CD4-positive, CD25-positive, alpha-beta regulatory T cell (primary cell): Measurements from ENCODE around the gene CACNA1G. TPM values are rescaled to one million over a fixed set of nuclear protein-coding genes. Genes with fewer than 3 reads are reported as not detected.

Experiments used
- ATAC-seq, 2 donors: fragments of 150-1000 bp; cut with Tn5 transposase; one replicate each; pipeline ENCODE4 v1.10.0; 2021; ENCODE audit warnings: low read depth in 2 of 2, moderate number of reproducible peaks in 2 of 2, moderate library complexity in 1 of 2
- DNase-seq, 3 donors: peaks; one replicate each; pipeline versions ENCODE4 v3.0.0 to v3.0.0-alpha.2; 2012 to 2022; ENCODE audit warnings: mixed read lengths in 1 of 3
- H3K27ac ChIP-seq: one replicate; pipeline ENCODE4 v1.7.0; 2013; ENCODE audit warnings: mild to moderate bottlenecking, low read length; ENCODE audit not compliant: insufficient read depth, poor library complexity, severe bottlenecking
- H3K27me3 ChIP-seq: one replicate; pipeline ENCODE4 v1.7.0; 2013; ENCODE audit warnings: low read length; ENCODE audit not compliant: control insufficient read depth, insufficient read depth
- H3K36me3 ChIP-seq: one replicate; pipeline ENCODE4 v1.7.0; 2013; ENCODE audit warnings: mild to moderate bottlenecking, low read length, moderate library complexity; ENCODE audit not compliant: control insufficient read depth, insufficient read depth
- H3K4me1 ChIP-seq: 2 replicates; pipeline ENCODE4 v1.7.0; 2013; ENCODE audit warnings: mild to moderate bottlenecking, low read length; ENCODE audit not compliant: insufficient read depth, control insufficient read depth, poor library complexity, severe bottlenecking
- H3K4me3 ChIP-seq: one replicate; pipeline ENCODE4 v1.7.0; 2013; ENCODE audit warnings: low read depth, mild to moderate bottlenecking, low read length, moderate library complexity
- H3K9me3 ChIP-seq, 2 experiments: 1 replicate in 1 of 2; 2 replicates in 1 of 2; pipeline ENCODE4 v1.7.0; 2013; ENCODE audit warnings: low read length in 2 of 2, mild to moderate bottlenecking in 1 of 2, moderate library complexity in 1 of 2; ENCODE audit not compliant: control insufficient read depth in 2 of 2
- H3K27ac Mint-ChIP-seq, 3 donors: one replicate each; pipeline ENCODE4 v1.8.0; 2020 to 2022; ENCODE audit warnings: mild to moderate bottlenecking in 3 of 3, mixed read lengths in 3 of 3, moderate library complexity in 2 of 3
- H3K27me3 Mint-ChIP-seq: one replicate; pipeline ENCODE4 v1.8.0; 2022; ENCODE audit warnings: mild to moderate bottlenecking, mixed read lengths
- H3K36me3 Mint-ChIP-seq: one replicate; pipeline ENCODE4 v1.8.0; 2020; ENCODE audit warnings: mixed read lengths
- H3K4me1 Mint-ChIP-seq, 4 donors: one replicate each; pipeline ENCODE4 v1.8.0; 2020 to 2022; ENCODE audit warnings: mixed read lengths in 4 of 4, mild to moderate bottlenecking in 1 of 4
- H3K4me3 Mint-ChIP-seq, 4 donors: one replicate each; pipeline ENCODE4 v1.8.0; 2020 to 2022; ENCODE audit warnings: mild to moderate bottlenecking in 4 of 4, mixed read lengths in 4 of 4, moderate library complexity in 3 of 4
- H3K9me3 Mint-ChIP-seq, 7 donors: one replicate each; pipeline ENCODE4 v1.8.0; 2020 to 2022; ENCODE audit warnings: mixed read lengths in 7 of 7, mild to moderate bottlenecking in 3 of 7, moderate library complexity in 2 of 7
- polyA plus RNA-seq, 4 donors: library from polyadenylated mRNA; unstranded; fragments of 300-500 nt; fragmentation: Illumina TruSeq; gene quantifications; one replicate each; pipeline ENCODE4 v1.2.3, GENCODE V29; 2021
- total RNA-seq: library from RNA; stranded (reverse); gene quantifications from one replicate; pipeline ENCODE4 v1.2.3, GENCODE V29; 2022

CACNA1G gene
- total and polyA plus RNA-seq, 5 donors from 2014 or later, result 0.05 TPM; not detected in 4

DNA sequence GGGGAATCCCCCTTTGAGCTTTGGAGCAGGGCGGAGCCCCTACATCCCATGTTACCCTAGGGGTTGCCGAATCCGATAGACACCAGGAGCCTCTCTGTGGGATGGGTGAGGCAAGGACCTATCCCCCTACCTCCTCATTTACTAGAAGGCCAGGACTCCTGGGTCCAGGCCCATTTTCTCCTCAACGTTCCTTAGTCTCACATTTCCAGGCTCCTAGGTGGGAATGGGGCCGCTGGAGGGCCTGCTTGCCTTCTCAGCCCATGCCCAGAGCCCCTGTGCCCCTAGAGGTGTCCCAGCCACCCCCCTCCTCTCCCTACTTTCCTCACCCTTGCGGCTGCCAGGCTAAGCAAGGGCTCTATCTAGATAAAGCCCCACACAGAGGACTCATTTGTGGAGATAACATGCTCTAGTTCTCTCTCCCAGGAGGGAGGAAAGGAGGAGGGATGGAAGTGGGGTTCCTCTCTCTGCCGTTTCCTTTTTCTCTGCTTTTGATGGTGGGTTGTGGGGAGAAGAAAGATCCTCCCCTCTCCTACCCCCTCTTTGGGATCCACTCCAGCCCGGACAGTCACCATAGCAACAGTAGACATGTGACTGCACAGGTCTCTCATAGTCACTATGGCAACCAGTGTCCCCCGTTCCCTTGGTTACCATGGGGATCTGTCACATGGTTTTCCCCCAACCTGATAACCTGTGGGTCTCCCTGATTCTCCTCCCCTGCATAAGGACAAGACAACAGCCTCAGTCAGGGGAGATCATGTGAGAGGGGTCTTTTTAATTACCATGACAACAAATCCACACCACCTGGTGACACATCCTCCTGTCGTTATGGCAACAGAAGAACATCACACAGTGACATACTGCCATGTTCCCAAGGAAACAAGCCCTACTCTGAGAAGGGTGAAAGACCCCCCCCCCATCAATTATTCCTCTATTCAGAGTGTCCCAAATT, 5.2 kb downstream of the CACNA1G start:
- DNase-seq, result peak in 1 of 3 donors; percentile 19
- peaks cover 20% of the 10 kb centered on the region for H3K4me1 ChIP-seq
- H3K36me3 ChIP-seq, result no peaks in the 10 kb centered on the region
- Mint-ChIP-seq H3K27ac (peak overlapping the region in 1 of 3 donors; percentile 44), H3K36me3 (no peaks in the 10 kb centered on the region), H3K9me3 (no peaks in the 10 kb centered on the region), H3K4me3 (peak overlapping the region in 1 of 4 donors; percentile 11), H3K27me3 (peaks cover 55% of the 10 kb centered on the region), H3K4me1 (peaks cover 0 to 14% (median 10%) of the 10 kb centered on the region in 4 donors)
- H3K9me3 ChIP-seq, result no peaks in the 10 kb centered on the region
- H3K27me3 ChIP-seq, result peaks cover 24% of the 10 kb centered on the region
- H3K4me3 ChIP-seq, result no peak overlapping the region
- ATAC-seq, result peak in 1 of 2 donors; percentile 5
- no peak overlapping the region for H3K27ac ChIP-seq

DNA sequence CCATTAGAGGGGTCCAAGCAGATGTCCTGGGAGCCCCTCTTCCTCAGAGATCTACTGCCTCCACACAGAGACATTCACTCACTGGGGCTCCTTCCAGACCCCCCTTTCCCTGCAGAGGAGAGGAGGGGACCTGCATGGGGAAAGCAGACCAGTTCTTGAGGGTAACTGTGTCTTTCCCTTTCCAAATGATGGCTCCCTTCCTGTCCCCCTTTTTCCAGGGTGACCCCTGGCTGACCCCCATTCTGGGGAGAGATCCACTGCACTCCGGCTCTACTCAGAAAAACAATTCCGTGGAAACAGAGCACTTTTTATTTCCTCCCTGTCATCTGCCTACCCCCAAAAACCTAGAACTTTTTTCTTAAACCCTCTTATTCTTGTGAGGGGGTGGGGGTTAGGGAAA, 6.4 kb downstream of the CACNA1G start:
- H3K27ac Mint-ChIP-seq, result no peak overlapping the region
- H3K9me3 Mint-ChIP-seq, result no peaks in the 10 kb centered on the region
- no peaks in the 10 kb centered on the region for H3K36me3 ChIP-seq
- DNase-seq (no peak), ATAC-seq (no peak)
- no peaks in the 10 kb centered on the region for H3K9me3 ChIP-seq
- no peak overlapping the region for H3K27ac ChIP-seq
- H3K27me3 Mint-ChIP-seq, result peaks cover 55% of the 10 kb centered on the region
- peaks cover 24% of the 10 kb centered on the region for H3K27me3 ChIP-seq
- H3K36me3 Mint-ChIP-seq, result no peaks in the 10 kb centered on the region
- peaks cover 0 to 14% (median 10%) of the 10 kb centered on the region in 4 donors for H3K4me1 Mint-ChIP-seq
- peaks cover 8% of the 10 kb centered on the region for H3K4me1 ChIP-seq
- no peak overlapping the region for H3K4me3 ChIP-seq
- H3K4me3 Mint-ChIP-seq, result peak overlapping the region in 1 of 4 donors; percentile 37

DNA sequence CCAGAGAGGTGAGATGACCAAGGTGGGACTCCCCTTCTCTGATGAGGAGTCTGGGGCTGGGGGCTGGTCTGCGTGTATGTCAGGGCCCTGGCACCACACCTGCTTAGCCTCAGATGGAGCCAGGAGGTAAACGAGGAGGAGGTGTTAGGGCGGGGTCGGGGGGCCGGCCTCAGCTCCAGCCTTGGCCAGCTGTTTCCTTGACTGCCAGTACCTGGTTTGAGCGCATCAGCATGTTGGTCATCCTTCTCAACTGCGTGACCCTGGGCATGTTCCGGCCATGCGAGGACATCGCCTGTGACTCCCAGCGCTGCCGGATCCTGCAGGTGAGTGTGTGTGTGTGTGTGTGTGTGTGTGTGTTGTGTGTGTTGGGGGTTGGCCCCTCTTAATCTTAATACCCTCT, 8.1 kb downstream of the CACNA1G start:
- ATAC-seq (no peak), DNase-seq (no peak)
- H3K4me3 ChIP-seq, result no peak overlapping the region
- Mint-ChIP-seq H3K9me3 (no peaks in the 10 kb centered on the region), H3K27me3 (peaks cover 37% of the 10 kb centered on the region), H3K4me3 (no peak overlapping the region), H3K36me3 (no peaks in the 10 kb centered on the region), H3K4me1 (peaks cover 0 to 8% (median 5%) of the 10 kb centered on the region in 4 donors), H3K27ac (no peak overlapping the region)
- H3K36me3 ChIP-seq, result no peaks in the 10 kb centered on the region
- no peaks in the 10 kb centered on the region for H3K9me3 ChIP-seq
- H3K27me3 ChIP-seq, result peaks cover 12% of the 10 kb centered on the region
- H3K27ac ChIP-seq, result no peak overlapping the region
- H3K4me1 ChIP-seq, result peaks cover 3% of the 10 kb centered on the region

DNA sequence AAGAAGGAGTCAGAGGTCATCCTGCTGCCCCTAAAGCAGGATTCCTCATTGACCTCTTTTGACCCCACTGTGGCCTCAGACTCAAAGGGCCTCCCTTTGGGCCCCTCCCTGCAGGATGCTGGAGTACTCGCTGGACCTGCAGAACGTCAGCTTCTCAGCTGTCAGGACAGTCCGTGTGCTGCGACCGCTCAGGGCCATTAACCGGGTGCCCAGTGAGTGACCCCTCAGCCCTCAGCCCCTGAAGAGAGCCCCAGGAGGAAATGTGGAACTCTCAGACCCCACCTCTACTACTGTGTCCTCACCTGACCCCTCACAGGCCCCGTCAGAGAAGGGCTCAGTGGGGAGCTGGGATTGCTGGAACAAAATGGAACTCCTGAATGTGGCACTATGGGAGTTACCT, 9.1 kb downstream of the CACNA1G start:
- peaks cover 3% of the 10 kb centered on the region for H3K4me1 ChIP-seq
- no peak overlapping the region for H3K27ac ChIP-seq
- H3K9me3 Mint-ChIP-seq, result no peaks in the 10 kb centered on the region
- H3K9me3 ChIP-seq, result no peaks in the 10 kb centered on the region
- peaks cover 28% of the 10 kb centered on the region for H3K27me3 Mint-ChIP-seq
- DNase-seq, result no peak
- ATAC-seq, result no peak
- peaks cover 12% of the 10 kb centered on the region for H3K27me3 ChIP-seq
- H3K36me3 ChIP-seq, result no peaks in the 10 kb centered on the region
- no peak overlapping the region for H3K4me3 Mint-ChIP-seq
- no peaks in the 10 kb centered on the region for H3K36me3 Mint-ChIP-seq
- no peak overlapping the region for H3K27ac Mint-ChIP-seq
- H3K4me3 ChIP-seq, result no peak overlapping the region
- H3K4me1 Mint-ChIP-seq, result peaks cover 0 to 8% (median 5%) of the 10 kb centered on the region in 4 donors

DNA sequence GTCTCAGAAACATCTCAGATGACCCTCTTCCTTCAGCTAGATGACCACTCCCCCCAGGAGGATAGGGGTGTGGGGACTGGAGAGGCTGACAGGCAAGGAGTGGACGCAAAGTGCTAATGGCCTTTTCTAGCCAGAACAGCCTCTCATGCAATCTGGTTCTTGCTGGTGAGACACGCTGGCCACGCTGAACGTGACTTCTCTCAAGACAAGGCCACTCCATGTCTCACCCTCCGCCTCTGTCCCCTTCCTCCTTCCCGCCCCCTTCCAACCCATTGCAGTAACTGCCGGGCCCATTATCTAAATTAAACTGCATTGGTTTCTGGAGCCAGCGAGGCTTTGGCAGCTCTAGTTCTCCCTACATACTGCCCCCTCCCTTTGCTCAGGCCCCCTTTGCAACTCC, 9.5 kb downstream of the CACNA1G start:
- no peak overlapping the region for H3K4me3 ChIP-seq
- Mint-ChIP-seq H3K27me3 (peaks cover 23% of the 10 kb centered on the region), H3K27ac (no peak overlapping the region), H3K4me3 (no peak overlapping the region), H3K36me3 (no peaks in the 10 kb centered on the region), H3K4me1 (peaks cover 0 to 6% (median 5%) of the 10 kb centered on the region in 4 donors), H3K9me3 (no peaks in the 10 kb centered on the region)
- peaks cover 12% of the 10 kb centered on the region for H3K27me3 ChIP-seq
- H3K4me1 ChIP-seq, result peaks cover 3% of the 10 kb centered on the region
- no peak overlapping the region for H3K27ac ChIP-seq
- no peaks in the 10 kb centered on the region for H3K9me3 ChIP-seq
- DNase-seq (no peak), ATAC-seq (no peak)
- no peaks in the 10 kb centered on the region for H3K36me3 ChIP-seq

DNA sequence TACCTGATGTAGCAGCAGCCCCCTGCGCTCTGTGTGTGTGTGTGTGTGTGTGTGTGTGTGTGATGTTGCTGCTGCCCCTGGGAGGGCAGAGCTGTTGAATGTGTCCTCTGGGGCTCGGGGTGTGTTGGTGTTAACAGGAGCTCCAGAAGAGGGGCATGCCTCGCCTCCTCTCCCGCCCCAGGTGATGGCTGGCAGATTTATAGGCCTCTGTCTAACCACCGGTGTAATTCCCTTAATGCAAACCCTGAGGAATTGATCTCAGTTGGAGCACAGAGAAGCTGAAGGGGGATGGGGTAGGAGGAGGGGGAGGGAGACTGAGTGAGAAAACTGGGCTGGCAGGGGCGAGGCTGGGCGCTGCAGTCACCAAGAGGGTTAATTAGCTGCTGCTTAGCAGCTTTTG, 10.0 kb downstream of the CACNA1G start:
- Histone ChIP-seq H3K9me3 (no peaks in the 10 kb centered on the region), H3K4me3 (no peak overlapping the region), H3K27me3 (peaks cover 12% of the 10 kb centered on the region), H3K36me3 (no peaks in the 10 kb centered on the region), H3K4me1 (no peaks in the 10 kb centered on the region), H3K27ac (no peak overlapping the region)
- Mint-ChIP-seq H3K4me1 (peaks cover 0 to 5% (median 4%) of the 10 kb centered on the region in 4 donors), H3K9me3 (no peaks in the 10 kb centered on the region), H3K36me3 (no peaks in the 10 kb centered on the region), H3K4me3 (no peak overlapping the region), H3K27ac (no peak overlapping the region), H3K27me3 (peaks cover 20% of the 10 kb centered on the region)
- ATAC-seq (no peak), DNase-seq (no peak)

DNA sequence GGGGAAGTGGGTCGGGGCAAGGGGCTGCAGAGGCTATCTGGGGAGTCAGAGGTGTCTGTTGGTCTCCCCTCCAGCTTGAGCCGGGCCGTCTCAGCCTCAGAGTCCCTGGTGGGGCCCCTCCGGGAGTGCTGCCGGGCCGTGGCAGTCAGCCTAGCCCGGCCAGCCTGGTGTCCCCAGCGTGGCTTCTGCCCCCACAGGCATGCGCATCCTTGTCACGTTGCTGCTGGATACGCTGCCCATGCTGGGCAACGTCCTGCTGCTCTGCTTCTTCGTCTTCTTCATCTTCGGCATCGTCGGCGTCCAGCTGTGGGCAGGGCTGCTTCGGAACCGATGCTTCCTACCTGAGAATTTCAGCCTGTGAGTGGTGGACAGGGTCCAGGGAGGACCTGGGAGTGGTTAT, 11.2 kb downstream of the CACNA1G start:
- ATAC-seq, result no peak
- Histone ChIP-seq H3K27ac (no peak overlapping the region), H3K4me3 (no peak overlapping the region), H3K4me1 (no peaks in the 10 kb centered on the region), H3K27me3 (peaks cover 3% of the 10 kb centered on the region), H3K9me3 (no peaks in the 10 kb centered on the region), H3K36me3 (no peaks in the 10 kb centered on the region)
- Mint-ChIP-seq H3K36me3 (no peaks in the 10 kb centered on the region), H3K27me3 (peaks cover 9% of the 10 kb centered on the region), H3K4me1 (no peaks in the 10 kb centered on the region), H3K4me3 (no peak overlapping the region), H3K9me3 (no peaks in the 10 kb centered on the region), H3K27ac (peak overlapping the region in 1 of 3 donors; percentile 63)
- DNase-seq, result no peak

DNA sequence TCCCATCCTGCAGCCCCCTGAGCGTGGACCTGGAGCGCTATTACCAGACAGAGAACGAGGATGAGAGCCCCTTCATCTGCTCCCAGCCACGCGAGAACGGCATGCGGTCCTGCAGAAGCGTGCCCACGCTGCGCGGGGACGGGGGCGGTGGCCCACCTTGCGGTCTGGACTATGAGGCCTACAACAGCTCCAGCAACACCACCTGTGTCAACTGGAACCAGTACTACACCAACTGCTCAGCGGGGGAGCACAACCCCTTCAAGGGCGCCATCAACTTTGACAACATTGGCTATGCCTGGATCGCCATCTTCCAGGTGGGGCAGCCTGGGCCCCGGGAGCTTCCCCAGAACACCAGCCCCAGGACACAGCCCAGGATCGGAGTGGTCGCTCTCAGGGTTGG, 12.0 kb downstream of the CACNA1G start:
- Mint-ChIP-seq H3K27ac (no peak overlapping the region), H3K9me3 (no peaks in the 10 kb centered on the region), H3K27me3 (peaks cover 4% of the 10 kb centered on the region), H3K4me1 (no peaks in the 10 kb centered on the region), H3K36me3 (no peaks in the 10 kb centered on the region), H3K4me3 (peak overlapping the region in 1 of 4 donors; percentile 17)
- no peaks in the 10 kb centered on the region for H3K36me3 ChIP-seq
- H3K9me3 ChIP-seq, result no peaks in the 10 kb centered on the region
- no peak overlapping the region for H3K4me3 ChIP-seq
- no peak overlapping the region for H3K27ac ChIP-seq
- no peaks in the 10 kb centered on the region for H3K27me3 ChIP-seq
- ATAC-seq, result no peak
- no peak for DNase-seq
- H3K4me1 ChIP-seq, result no peaks in the 10 kb centered on the region
